Astrocyte (in vitro differentiated cells and primary cell): ENCODE measurements around the gene AGAP9.
"Not testable (repeated sequence)": the region's sequence is repeated elsewhere in the genome, so short reads cannot be mapped to it uniquely, and the experiment has no call there.

ENCODE experiments used
- CTCF ChIP-seq: IDR thresholded peaks from 2 replicates; pipeline ENCODE4 v1.5.1; 2011; ENCODE audit warnings: low read depth, mild to moderate bottlenecking, inconsistent platforms, low read length, moderate library complexity; ENCODE audit not compliant: insufficient read depth
- EZH2 ChIP-seq: IDR thresholded peaks from 2 replicates; pipeline ENCODE4 v1.6.1; 2012; ENCODE audit warnings: mild to moderate bottlenecking, low read length, inconsistent platforms; ENCODE audit not compliant: insufficient read depth

GRCh38 chr10:47560452-47560851, 37.0 kb upstream of the AGAP9 start:
- not testable (repeated sequence) for TF ChIP-seq CTCF, EZH2
